ENCODE data around the gene TNFRSF13B. TPM values are rescaled to one million over a fixed set of nuclear protein-coding genes. Genes with fewer than 3 reads are reported as not detected.

Gene TNFRSF13B
- total and polyA plus RNA-seq, 2 donors (not counting 3 experiments of a cell fraction or from before 2014, with no cell fraction given) = not detected

GRCh38 chr17:16933317-16934132 is 38.4 kb downstream of the TNFRSF13B start:
- DNase-seq (ENCODE audit: low read depth, low spot score) = no peak
- Histone ChIP-seq H3K27ac (ENCODE audit: insufficient read depth, low read depth, low read length) (no peak overlapping the region), H3K9ac (replicated peaks; ENCODE audit: extremely low read depth, insufficient read depth, low read length) (no peak overlapping the region), H3K9me3 (replicated peaks; ENCODE audit: control insufficient read depth, insufficient read depth, low read length) (no peaks in the 10 kb centered on the region), H3K4me1 (ENCODE audit: control insufficient read depth, extremely low read depth, insufficient read depth, low read length) (no peaks in the 10 kb centered on the region), H3K79me2 (ENCODE audit: control insufficient read depth, insufficient read depth, low read length) (no peaks in the 10 kb centered on the region), H3K4me3 (replicated peaks in 1 of 3; ENCODE audit: insufficient read depth in 1 of 3, low read depth in 1 of 3, low read length in 3 of 3) (no peak overlapping the region), H3K27me3 (ENCODE audit: control insufficient read depth in 2 of 2, insufficient read depth in 2 of 2, low read length in 2 of 2) (no peaks in the 10 kb centered on the region), H3K36me3 (ENCODE audit: control insufficient read depth in 2 of 2, extremely low read depth in 1 of 2, insufficient read depth in 2 of 2, low read length in 2 of 2) (no peaks in the 10 kb centered on the region), H3K4me2 (ENCODE audit: insufficient read depth, low read length) (no peak overlapping the region), H4K20me1 (replicated peaks; ENCODE audit: control insufficient read depth, extremely low read depth, insufficient read depth, low read length) (no peaks in the 10 kb centered on the region), H3K9me1 (replicated peaks; ENCODE audit: control insufficient read depth, extremely low read depth, insufficient read depth, low read length) (no peaks in the 10 kb centered on the region), H2AFZ (ENCODE audit: low read depth, low read length) (no peak overlapping the region)
- intact Hi-C loops (cut with micrococcal nuclease) = no loop called here
- no TSS peak for BruUV-seq (replicated peaks)
- dilution Hi-C loops (cut with MboI; ENCODE audit: extremely low pct_ligation_motif_present, low sequenced_read_pairs) = no loop called here
- no peak for FAIRE-seq
- ChIA-PET POLR2A (no interaction called here), CTCF (no interaction called here)
- TF ChIP-seq MYC (IDR thresholded peaks at IDR 0.05; ENCODE audit: low read depth, low read length) = no peak
- TF ChIP-seq GATA2 (IDR thresholded peaks at IDR 0.05; ENCODE audit: insufficient read depth, insufficient read length, low read depth, low read length) = no peak
- no peak for TF ChIP-seq EZH2 (IDR thresholded peaks at IDR 0.05; ENCODE audit: borderline replicate concordance, low read depth, low read length, severe bottlenecking)
- TF ChIP-seq, protein P1, sequence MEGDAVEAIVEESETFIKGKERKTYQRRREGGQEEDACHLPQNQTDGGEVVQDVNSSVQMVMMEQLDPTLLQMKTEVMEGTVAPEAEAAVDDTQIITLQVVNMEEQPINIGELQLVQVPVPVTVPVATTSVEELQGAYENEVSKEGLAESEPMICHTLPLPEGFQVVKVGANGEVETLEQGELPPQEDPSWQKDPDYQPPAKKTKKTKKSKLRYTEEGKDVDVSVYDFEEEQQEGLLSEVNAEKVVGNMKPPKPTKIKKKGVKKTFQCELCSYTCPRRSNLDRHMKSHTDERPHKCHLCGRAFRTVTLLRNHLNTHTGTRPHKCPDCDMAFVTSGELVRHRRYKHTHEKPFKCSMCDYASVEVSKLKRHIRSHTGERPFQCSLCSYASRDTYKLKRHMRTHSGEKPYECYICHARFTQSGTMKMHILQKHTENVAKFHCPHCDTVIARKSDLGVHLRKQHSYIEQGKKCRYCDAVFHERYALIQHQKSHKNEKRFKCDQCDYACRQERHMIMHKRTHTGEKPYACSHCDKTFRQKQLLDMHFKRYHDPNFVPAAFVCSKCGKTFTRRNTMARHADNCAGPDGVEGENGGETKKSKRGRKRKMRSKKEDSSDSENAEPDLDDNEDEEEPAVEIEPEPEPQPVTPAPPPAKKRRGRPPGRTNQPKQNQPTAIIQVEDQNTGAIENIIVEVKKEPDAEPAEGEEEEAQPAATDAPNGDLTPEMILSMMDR (IDR thresholded peaks at IDR 0.05; ENCODE audit: extremely low read depth in 1 of 2, insufficient read depth in 1 of 2, low read depth in 1 of 2, low read length in 2 of 2) = no peak

GRCh38 chr17:16932611-16933010 is 39.3 kb downstream of the TNFRSF13B start:
- H3K4me3 ChIP-seq (replicated peaks in 1 of 3; ENCODE audit: insufficient read depth in 1 of 3, low read depth in 1 of 3, low read length in 3 of 3) = no peak overlapping the region
- CTCF ChIA-PET = no interaction called here
- no peak overlapping the region for H2AFZ ChIP-seq (ENCODE audit: low read depth, low read length)

More at GRCh38 chr17:16932611-16933010, 39.3 kb downstream of the TNFRSF13B start:
- H3K27ac ChIP-seq (ENCODE audit: insufficient read depth, low read depth, low read length) = no peak overlapping the region
- no peaks in the 10 kb centered on the region for H3K4me1 ChIP-seq (ENCODE audit: control insufficient read depth, extremely low read depth, insufficient read depth, low read length)
- no peaks in the 10 kb centered on the region for H3K9me1 ChIP-seq (replicated peaks; ENCODE audit: control insufficient read depth, extremely low read depth, insufficient read depth, low read length)
- H3K36me3 ChIP-seq (ENCODE audit: control insufficient read depth in 2 of 2, extremely low read depth in 1 of 2, insufficient read depth in 2 of 2, low read length in 2 of 2) = no peaks in the 10 kb centered on the region
- BruUV-seq (replicated peaks) = no TSS peak
- intact Hi-C loops (cut with micrococcal nuclease) = no loop called here
- dilution Hi-C loops (cut with MboI; ENCODE audit: extremely low pct_ligation_motif_present, low sequenced_read_pairs) = no loop called here
- H3K27me3 ChIP-seq (ENCODE audit: control insufficient read depth in 2 of 2, insufficient read depth in 2 of 2, low read length in 2 of 2) = no peaks in the 10 kb centered on the region
- no peaks in the 10 kb centered on the region for H3K9me3 ChIP-seq (replicated peaks; ENCODE audit: control insufficient read depth, insufficient read depth, low read length)
- H3K9ac ChIP-seq (replicated peaks; ENCODE audit: extremely low read depth, insufficient read depth, low read length) = no peak overlapping the region
- H3K79me2 ChIP-seq (ENCODE audit: control insufficient read depth, insufficient read depth, low read length) = no peaks in the 10 kb centered on the region
- TF ChIP-seq EZH2 (IDR thresholded peaks at IDR 0.05; ENCODE audit: borderline replicate concordance, low read depth, low read length, severe bottlenecking) (no peak), MAX (IDR thresholded peaks at IDR 0.05; ENCODE audit: insufficient read depth, insufficient read length) (no peak), GATA2 (IDR thresholded peaks at IDR 0.05; ENCODE audit: insufficient read depth, insufficient read length, low read depth, low read length) (no peak), MYC (IDR thresholded peaks at IDR 0.05; ENCODE audit: low read depth, low read length) (no peak), POLR2A (IDR thresholded peaks at IDR 0.05; ENCODE audit: low read depth, low read length) (no peak), JUN (IDR thresholded peaks at IDR 0.05; ENCODE audit: borderline replicate concordance, insufficient read depth, insufficient read length, low read depth) (no peak), POLR2AphosphoS5 (IDR thresholded peaks at IDR 0.05; ENCODE audit: insufficient read depth, low read depth, low read length) (no peak), FOS (IDR thresholded peaks at IDR 0.05; ENCODE audit: borderline replicate concordance, insufficient read depth, low read length) (no peak)
- TF ChIP-seq, protein P1 (IDR thresholded peaks at IDR 0.05; ENCODE audit: extremely low read depth in 1 of 2, insufficient read depth in 1 of 2, low read depth in 1 of 2, low read length in 2 of 2) = no peak
- POLR2A ChIA-PET = no interaction called here
- FAIRE-seq = no peak
- no peaks in the 10 kb centered on the region for H4K20me1 ChIP-seq (replicated peaks; ENCODE audit: control insufficient read depth, extremely low read depth, insufficient read depth, low read length)
- DNase-seq (ENCODE audit: low read depth, low spot score) = no peak
- H3K4me2 ChIP-seq (ENCODE audit: insufficient read depth, low read length) = no peak overlapping the region
